Astrocyte of the cerebellum (primary cell): ENCODE results near the gene FAM78A.

ENCODE experiments used
- DNase-seq: peaks from one replicate; pipeline ENCODE4 v3.0.0-alpha.2; 2011; ENCODE audit warnings: low read depth
- H3K4me3 ChIP-seq: 2 replicates; pipeline ENCODE4 v1.5.1; 2011; ENCODE audit warnings: mild to moderate bottlenecking, low read depth, low read length, moderate library complexity
- in situ Hi-C: cut with HindIII; loops from 2 replicates; pipeline ENCODE4 v1.10.0; 2017; ENCODE audit warnings: low sequenced_read_pairs
- TF ChIP-seq, protein P1 (sequence below): IDR thresholded peaks from 2 replicates; pipeline ENCODE4 v1.5.1; 2012; ENCODE audit warnings: low read length, low read depth, moderate library complexity, mild to moderate bottlenecking; ENCODE audit errors: missing control alignments

The FAM78A gene

DNA sequence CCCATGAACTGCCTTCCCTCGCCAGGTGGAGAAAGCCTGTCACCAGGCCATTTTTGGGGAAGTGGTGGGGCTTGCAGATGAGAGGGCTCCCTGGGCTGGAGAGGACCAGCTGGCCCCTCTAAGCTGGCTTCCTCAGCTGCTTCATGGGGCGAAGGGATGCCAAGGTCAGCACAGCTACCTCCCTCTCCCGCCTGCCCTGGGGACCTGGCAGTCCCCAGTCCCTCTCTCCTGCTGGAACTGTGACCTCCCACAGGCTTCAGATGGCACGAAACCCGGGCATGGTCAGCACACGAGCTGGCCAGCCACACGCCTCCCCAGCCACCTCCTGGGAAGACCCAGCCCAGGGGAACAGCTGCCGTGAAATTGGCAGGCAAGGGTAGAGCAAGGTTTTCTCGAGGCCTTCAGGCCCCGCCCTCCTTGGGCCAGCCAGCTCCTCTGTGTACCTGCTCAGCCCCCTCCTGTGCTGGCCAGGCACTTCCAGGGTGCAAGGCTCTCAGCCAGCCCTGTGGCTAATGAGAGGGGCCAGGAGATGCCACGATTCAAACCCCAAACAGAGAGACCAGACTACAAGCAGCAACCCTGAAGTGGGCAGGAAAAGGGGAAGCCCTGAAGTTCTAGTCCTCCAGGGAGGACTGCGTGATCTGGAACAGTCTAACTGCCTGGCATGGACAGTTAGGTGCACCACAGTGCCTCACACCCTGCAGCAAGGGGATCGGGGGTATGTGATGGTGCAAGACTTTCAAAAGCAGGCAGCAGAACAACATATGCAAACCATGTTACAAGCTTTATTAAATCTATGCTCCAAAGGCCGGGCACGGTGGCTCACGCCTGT lies 26.1 kb upstream of the FAM78A start:
- no peak overlapping the region for H3K4me3 ChIP-seq
- DNase-seq = no peak
- TF ChIP-seq, protein P1, sequence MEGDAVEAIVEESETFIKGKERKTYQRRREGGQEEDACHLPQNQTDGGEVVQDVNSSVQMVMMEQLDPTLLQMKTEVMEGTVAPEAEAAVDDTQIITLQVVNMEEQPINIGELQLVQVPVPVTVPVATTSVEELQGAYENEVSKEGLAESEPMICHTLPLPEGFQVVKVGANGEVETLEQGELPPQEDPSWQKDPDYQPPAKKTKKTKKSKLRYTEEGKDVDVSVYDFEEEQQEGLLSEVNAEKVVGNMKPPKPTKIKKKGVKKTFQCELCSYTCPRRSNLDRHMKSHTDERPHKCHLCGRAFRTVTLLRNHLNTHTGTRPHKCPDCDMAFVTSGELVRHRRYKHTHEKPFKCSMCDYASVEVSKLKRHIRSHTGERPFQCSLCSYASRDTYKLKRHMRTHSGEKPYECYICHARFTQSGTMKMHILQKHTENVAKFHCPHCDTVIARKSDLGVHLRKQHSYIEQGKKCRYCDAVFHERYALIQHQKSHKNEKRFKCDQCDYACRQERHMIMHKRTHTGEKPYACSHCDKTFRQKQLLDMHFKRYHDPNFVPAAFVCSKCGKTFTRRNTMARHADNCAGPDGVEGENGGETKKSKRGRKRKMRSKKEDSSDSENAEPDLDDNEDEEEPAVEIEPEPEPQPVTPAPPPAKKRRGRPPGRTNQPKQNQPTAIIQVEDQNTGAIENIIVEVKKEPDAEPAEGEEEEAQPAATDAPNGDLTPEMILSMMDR = no peak
- in situ Hi-C loops = no loop called here

DNA sequence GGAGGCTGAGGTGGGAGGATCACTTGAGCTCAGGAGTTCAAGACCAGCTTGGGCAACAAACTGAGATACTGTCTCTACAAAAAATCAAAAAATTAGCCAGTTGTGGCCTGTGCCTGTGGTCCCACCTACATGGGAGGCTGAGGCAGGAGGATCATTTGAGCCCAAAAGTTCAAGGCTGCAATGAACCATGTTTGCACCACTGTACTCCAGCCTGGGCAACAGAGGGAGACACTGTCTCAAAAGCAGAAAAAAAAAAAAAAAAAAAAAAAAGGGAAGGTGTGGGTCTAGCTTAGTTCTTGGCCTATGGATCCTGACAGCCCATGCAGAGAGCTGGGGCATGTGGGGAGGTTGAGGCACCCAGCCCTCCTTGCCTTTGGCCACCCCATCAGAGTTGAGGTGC lies 24.1 kb upstream of the FAM78A start:
- DNase-seq = no peak
- in situ Hi-C loops = no loop called here
- H3K4me3 ChIP-seq = no peak overlapping the region
- TF ChIP-seq, protein P1 = no peak

DNA sequence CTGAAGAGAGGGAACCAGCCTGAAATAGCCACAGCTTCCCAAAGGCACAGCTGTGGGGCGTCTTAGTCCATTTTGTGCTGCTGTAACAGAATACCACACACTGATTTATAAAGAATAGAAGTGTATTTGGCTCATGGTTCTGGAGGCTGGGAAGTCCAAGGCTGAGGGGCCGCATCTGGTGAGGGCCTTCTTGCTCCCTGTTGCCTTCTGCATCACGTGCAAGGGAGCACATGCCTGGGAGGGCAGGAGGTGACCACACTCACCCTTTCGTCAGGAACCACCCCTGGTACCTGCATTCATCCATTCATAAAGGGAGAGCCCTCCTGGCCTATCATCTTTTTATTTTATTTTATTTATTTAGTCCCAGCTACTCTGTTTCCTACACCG lies 23.6 kb upstream of the FAM78A start:
- in situ Hi-C loops = no loop called here
- TF ChIP-seq, protein P1 = no peak

DNA sequence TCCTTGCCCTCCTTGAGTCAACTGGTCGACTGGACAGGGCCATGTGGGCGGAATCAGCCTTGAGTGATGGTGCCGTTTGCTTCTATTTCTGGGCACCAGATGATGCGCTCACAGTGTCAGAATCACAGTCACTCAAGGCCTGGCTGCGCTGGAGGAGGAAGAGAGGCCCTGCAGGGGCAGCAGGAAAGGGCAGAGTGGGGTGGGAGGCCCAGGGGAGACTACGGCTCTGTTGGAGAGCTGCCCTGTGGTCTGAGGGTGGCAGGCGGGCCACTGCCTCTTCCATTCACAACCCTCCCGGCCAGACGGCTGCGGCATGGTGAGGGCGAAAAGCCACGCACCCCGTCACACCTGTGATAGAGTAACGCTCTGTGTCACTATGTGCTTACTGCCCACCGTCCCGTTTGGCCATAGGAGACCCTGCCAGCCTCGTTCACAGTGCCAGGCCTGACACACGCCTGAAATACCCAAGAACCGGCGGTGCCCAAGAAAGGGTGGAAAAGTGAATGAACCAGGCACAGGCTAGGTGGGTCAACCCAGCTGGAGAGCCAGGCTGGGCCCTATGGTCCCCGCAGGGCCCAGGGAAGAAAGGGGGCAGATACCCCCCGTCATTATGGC lies 23.1 kb upstream of the FAM78A start:
- no peak overlapping the region for H3K4me3 ChIP-seq
- no peak for DNase-seq
- TF ChIP-seq, protein P1 = no peak
- in situ Hi-C loops = no loop called here

More for the DNA sequence above, 23.6 kb upstream of the FAM78A start:
- no peak overlapping the region for H3K4me3 ChIP-seq
- no peak for DNase-seq

DNA sequence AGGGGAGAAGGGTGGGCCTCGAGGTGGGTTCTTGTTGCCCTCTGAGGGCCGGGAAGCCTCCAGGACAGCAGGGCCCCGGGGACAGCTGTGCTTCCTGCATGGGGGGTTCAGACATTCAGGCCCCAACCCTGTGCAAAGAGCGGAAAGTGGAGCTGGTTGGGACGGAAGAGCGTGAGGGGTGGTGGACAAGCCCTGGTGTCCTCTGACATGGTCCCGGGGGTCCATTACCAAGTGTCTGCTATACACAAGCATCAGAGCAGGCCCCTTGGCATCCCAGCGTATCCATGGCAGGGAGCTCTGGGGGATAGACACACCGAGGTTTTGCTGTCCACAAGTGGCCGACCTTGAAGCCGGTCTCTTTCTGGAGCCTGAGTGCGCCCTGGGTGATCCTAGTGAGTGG lies 22.5 kb upstream of the FAM78A start:
- in situ Hi-C loops = no loop called here
- TF ChIP-seq, protein P1 = no peak
- H3K4me3 ChIP-seq = no peak overlapping the region
- DNase-seq = no peak

DNA sequence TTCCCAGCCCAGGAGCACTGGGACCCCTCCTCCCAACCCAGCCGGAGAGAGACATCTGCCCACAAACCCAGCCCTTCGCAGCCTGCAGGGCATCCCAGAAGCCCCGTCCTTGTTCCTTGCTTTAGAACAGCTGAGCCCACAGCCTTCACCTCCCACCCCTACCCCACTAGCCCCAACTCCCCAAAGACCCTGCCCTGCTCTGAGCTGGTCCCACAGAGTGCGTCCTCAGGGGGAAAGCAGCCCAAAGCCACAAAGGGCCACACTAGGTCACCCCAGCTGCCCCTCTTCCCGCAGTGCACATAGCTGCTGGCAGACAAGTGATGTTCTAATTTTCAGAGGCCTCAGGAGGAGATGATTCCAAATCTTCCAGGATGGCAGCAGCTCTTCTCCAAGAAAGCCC lies 22.0 kb upstream of the FAM78A start:
- H3K4me3 ChIP-seq = no peak overlapping the region
- no peak for DNase-seq
- TF ChIP-seq, protein P1 = no peak
- in situ Hi-C loops = no loop called here
